Pancreas (tissue), 10 donors: ENCODE data around the gene BDH1. TPM values are rescaled to one million over a fixed set of nuclear protein-coding genes. Genes with fewer than 3 reads are reported as not detected.

Experiments used
- ATAC-seq, 4 donors: fragments of 200-7000 bp; cut with Tn5 transposase; one replicate each; pipeline versions ENCODE4 v1.8.0 to v1.9.1; 2020; ENCODE audit warnings: mild to moderate bottlenecking in 4 of 4, moderate library complexity in 4 of 4
- DNase-seq, 6 donors: peaks; one replicate each; pipeline ENCODE4 v3.0.0-alpha.2; 2020
- FAIRE-seq: peaks from 2 replicates; lab custom pipeline; 2012; peaks lifted over from hg19 to GRCh38; lab: Jason Lieb, UNC
- H3K27ac ChIP-seq, 4 donors: fragments of 200-600 bp; sonication (generic); 1 replicate in 3 of 4; 2 replicates in 1 of 4; pipeline versions ENCODE4 v1.5.0 to v1.8.0; 2020
- H3K27me3 ChIP-seq, 4 donors: fragments of 200-600 bp; one replicate each; pipeline ENCODE4 v1.8.0; 2021
- H3K36me3 ChIP-seq, 3 donors: fragments of 200-600 bp; sonication (generic) in 1 of 3; one replicate each; pipeline versions ENCODE4 v1.5.0 to v1.8.0; 2020 to 2021
- H3K4me1 ChIP-seq, 3 donors: fragments of 200-600 bp; one replicate each; pipeline ENCODE4 v1.8.0; 2021
- H3K4me3 ChIP-seq, 4 donors: fragments of 200-600 bp; sonication (generic) in 2 of 4; one replicate each; pipeline versions ENCODE4 v1.5.0 to v1.8.0; 2020 to 2021
- H3K9me3 ChIP-seq, 4 donors: fragments of 200-600 bp; one replicate each; pipeline ENCODE4 v1.8.0; 2021
- CTCF ChIP-seq, 4 donors: fragments of 200-600 bp; sonication (generic) in 3 of 4; IDR thresholded peaks; one replicate each; pipeline versions ENCODE4 v1.5.0 to v1.8.0; 2021; ENCODE audit warnings: antibody characterized with exemption in 4 of 4
- WGBS, 2 donors: extraction: QIAGEN DNeasy Blood & Tissue Kit; methylation state at CpG; one replicate each; pipeline ENCODE4 v1.1.7; 2013; 5-methylcytosine and 5-hydroxymethylcytosine counted together
- intact Hi-C, 3 donors: fragments of 100-400 bp; cut with DNase I; formaldehyde crosslinking; loops; one replicate each; pipeline versions ENCODE4 v1.11.1 to v1.14.2; 2022
- polyA plus RNA-seq, 2 donors: library from polyadenylated mRNA; stranded (reverse); fragments of 200-250 nt; gene quantifications; one replicate each; pipeline ENCODE4 v1.2.3, GENCODE V29; 2013
- total RNA-seq, 6 donors: library from RNA; stranded (reverse); fragmentation: NEBNext Ultra II Directional in 4 of 6; extraction: Animal tissue kit (Norgen Biotek cat#: 25700) in 4 of 6; gene quantifications; one replicate each; pipeline versions ENCODE4 v1.2.1 to v1.2.4, GENCODE V29; 2021 to 2023
- donor health status: healthy with polysubstance abuse.
- donor health status: DM: no; HTN: no; CAD: no; lungs with moderate emphysema.
- donor health status: DM: no; HTN: no; CAD: no.
- donor health status: control.
- donor health status: control.
- donor health status: Bipolar disorder and iron deficiency.
- donor health status: DM: yes; HTN: yes; CAD: no.
- donor health status: DM: no; HTN: no; CAD: no.
- donor health status: DM: no; HTN: no; CAD: no.
- donor health status: DM: yes; HTN: yes; CAD: no.

BDH1 gene
- total and polyA plus RNA-seq, 8 donors, result 2.1 to 20.8 (median 8.3) TPM

GRCh38 chr3:197586181-197586580, 30.4 kb upstream of the BDH1 start:
- WGBS, 2 donors, result 91 to 96% methylated on average over 2 of the region's 2 CpGs
- DNase-seq (no peak), ATAC-seq (no peak), FAIRE-seq (no peak)
- Histone ChIP-seq H3K27ac (no peak overlapping the region), H3K4me3 (no peak overlapping the region), H3K9me3 (no peaks in the 10 kb centered on the region), H3K36me3 (no peaks in the 10 kb centered on the region), H3K4me1 (peaks cover 0 to 5% (median 4%) of the 10 kb centered on the region in 3 donors), H3K27me3 (no peaks in the 10 kb centered on the region)
- TF ChIP-seq CTCF (IDR thresholded peaks at IDR 0.05), result no peak
- intact Hi-C loops, result no loop called here

GRCh38 chr3:197584733-197585132, 29.0 kb upstream of the BDH1 start:
- Histone ChIP-seq H3K27me3 (no peaks in the 10 kb centered on the region), H3K27ac (no peak overlapping the region), H3K4me1 (no peaks in the 10 kb centered on the region), H3K4me3 (no peak overlapping the region), H3K36me3 (no peaks in the 10 kb centered on the region), H3K9me3 (no peaks in the 10 kb centered on the region)
- TF ChIP-seq CTCF (IDR thresholded peaks at IDR 0.05), result no peak
- WGBS, 2 donors, result 91 to 95% methylated on average over 5 of the region's 5 CpGs
- FAIRE-seq (no peak), ATAC-seq (no peak), DNase-seq (no peak)
- intact Hi-C loops, result no loop called here

- no peak for FAIRE-seq
- Histone ChIP-seq H3K27ac (no peak overlapping the region), H3K27me3 (no peaks in the 10 kb centered on the region), H3K9me3 (no peaks in the 10 kb centered on the region), H3K4me1 (no peaks in the 10 kb centered on the region), H3K4me3 (no peak overlapping the region), H3K36me3 (no peaks in the 10 kb centered on the region)
- DNase-seq, result no peak
- TF ChIP-seq CTCF (IDR thresholded peaks at IDR 0.05), result no peak
- no peak for ATAC-seq
- intact Hi-C loops, result no loop called here
- 60 to 68% methylated on average over 7 of the region's 7 CpGs for WGBS, 2 donors
Observed at GRCh38 chr3:197583371-197583770, 27.6 kb upstream of the BDH1 start.

DNA sequence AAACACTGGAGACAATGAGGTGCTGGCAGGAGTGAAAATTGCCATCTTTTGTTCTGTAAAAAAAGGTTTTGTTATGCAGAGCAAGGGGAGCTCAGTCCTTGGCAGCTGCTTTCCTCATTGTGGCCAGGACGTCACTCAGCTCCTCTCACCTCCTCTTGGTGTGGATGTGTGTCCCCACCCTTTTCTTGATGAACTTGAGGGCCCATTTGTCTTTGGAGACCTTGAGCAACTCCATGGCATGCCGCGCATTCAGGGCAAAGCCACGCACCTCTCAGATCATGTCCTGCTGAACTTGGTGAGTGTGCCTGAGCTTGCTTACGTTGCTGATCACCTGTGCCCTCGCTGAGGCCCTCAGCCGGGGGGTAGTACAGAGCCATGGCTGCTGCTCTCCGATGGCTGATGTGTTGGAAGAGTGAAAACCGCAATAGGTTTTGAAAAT, 24.5 kb upstream of the BDH1 start:
- FAIRE-seq, result no peak
- no peak overlapping the region for H3K4me3 ChIP-seq
- no peaks in the 10 kb centered on the region for H3K4me1 ChIP-seq
- no peaks in the 10 kb centered on the region for H3K36me3 ChIP-seq
- ATAC-seq, result no peak
- no peaks in the 10 kb centered on the region for H3K27me3 ChIP-seq
- H3K27ac ChIP-seq, result no peak overlapping the region
- intact Hi-C loops, result no loop called here
- no peak for TF ChIP-seq CTCF (IDR thresholded peaks at IDR 0.05)
- WGBS, 2 donors, result 73 to 78% methylated on average over 9 of the region's 9 CpGs
- no peak for DNase-seq
- no peaks in the 10 kb centered on the region for H3K9me3 ChIP-seq

GRCh38 chr3:197578376-197578775, 22.6 kb upstream of the BDH1 start:
- intact Hi-C loops, result no loop called here
- FAIRE-seq (no peak), ATAC-seq (no peak), DNase-seq (no peak)
- TF ChIP-seq CTCF (IDR thresholded peaks at IDR 0.05), result no peak
- Histone ChIP-seq H3K4me3 (no peak overlapping the region), H3K36me3 (no peaks in the 10 kb centered on the region), H3K27ac (no peak overlapping the region), H3K4me1 (no peaks in the 10 kb centered on the region), H3K9me3 (no peaks in the 10 kb centered on the region), H3K27me3 (no peaks in the 10 kb centered on the region)
- 87 to 88% methylated on average over 6 of the region's 6 CpGs for WGBS, 2 donors
